Regular cardiac myocyte (primary cell): ENCODE measurements around the gene TCEANC. TPM values are rescaled to one million over a fixed set of nuclear protein-coding genes. Genes with fewer than 3 reads are reported as not detected.

Source experiments
- total RNA-seq: library from RNA; depleted of rRNA; stranded (reverse); fragments of >200 nt; gene quantifications from 2 replicates; pipeline ENCODE4 v1.2.3, GENCODE V29; 2014

TCEANC gene
- 2.7 and 7.0 TPM in 2 replicates for total RNA-seq

GRCh38 chrX:13652850-13653693, at the start of gene TCEANC:
Gene TCEANC (plus strand): TSS chrX:13653141. CDS start chrX:13662509, 9,368 bp downstream.

GRCh38 chrX:13688958-13689740, 36.2 kb downstream of the TCEANC start, which contains the start of gene RAB9A:
Gene RAB9A (plus strand): TSS chrX:13689128. CDS start chrX:13708747, 19,619 bp downstream.

Other genes starting within 250 kb of the TCEANC start
- not detected in 2 replicates for gene EGFL6, start 83.5 kb upstream of the TCEANC start, total RNA-seq
- gene RAB9A, start 36.0 kb downstream of the TCEANC start, total RNA-seq, result 22.0 and 39.5 TPM in 2 replicates
- 17.8 and 18.9 TPM in 2 replicates for gene TRAPPC2, start 81.5 kb downstream of the TCEANC start, total RNA-seq
- gene OFD1, start 81.6 kb downstream of the TCEANC start, total RNA-seq, result 7.5 and 13.2 TPM in 2 replicates
- 3.1 and 5.4 TPM in 2 replicates for gene GPM6B, start 164.0 kb downstream of the TCEANC start, total RNA-seq